ENCODE results near the gene CEP126. TPM values are rescaled to one million over a fixed set of nuclear protein-coding genes. Genes with fewer than 3 reads are reported as not detected.

CEP126 gene
- total RNA-seq, 1 donor from 2014 or later = 0.53 TPM

DNA sequence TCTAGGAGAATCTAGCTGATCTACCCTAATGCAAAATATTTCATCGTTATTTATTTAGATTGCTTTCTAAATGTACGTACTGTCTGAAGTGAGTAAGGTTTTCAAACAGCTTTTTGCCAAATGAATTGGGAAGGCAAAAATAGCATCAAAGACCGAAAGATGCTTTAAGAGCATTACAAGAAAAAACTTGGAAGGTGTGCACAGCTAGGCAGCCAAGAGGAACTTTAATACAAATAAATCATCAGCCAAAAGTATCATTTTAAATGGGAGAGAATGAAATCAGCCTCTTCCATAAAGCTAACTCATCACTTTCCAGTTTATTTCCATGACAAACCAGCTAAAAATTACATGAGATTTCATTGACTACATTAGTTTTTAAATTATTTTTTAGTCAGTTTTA is 102.2 kb downstream of the CEP126 start:
- DNase-seq (ENCODE audit: low read depth) (no peak), FAIRE-seq (no peak)
- Histone ChIP-seq H3K27me3 (ENCODE audit: control insufficient read depth, insufficient read depth, low read length) (no peaks in the 10 kb centered on the region), H3K36me3 (ENCODE audit: control insufficient read depth, insufficient read depth, low read length) (no peaks in the 10 kb centered on the region), H3K4me3 (ENCODE audit: low read depth, low read length) (no peak overlapping the region)
- TF ChIP-seq, protein P1, sequence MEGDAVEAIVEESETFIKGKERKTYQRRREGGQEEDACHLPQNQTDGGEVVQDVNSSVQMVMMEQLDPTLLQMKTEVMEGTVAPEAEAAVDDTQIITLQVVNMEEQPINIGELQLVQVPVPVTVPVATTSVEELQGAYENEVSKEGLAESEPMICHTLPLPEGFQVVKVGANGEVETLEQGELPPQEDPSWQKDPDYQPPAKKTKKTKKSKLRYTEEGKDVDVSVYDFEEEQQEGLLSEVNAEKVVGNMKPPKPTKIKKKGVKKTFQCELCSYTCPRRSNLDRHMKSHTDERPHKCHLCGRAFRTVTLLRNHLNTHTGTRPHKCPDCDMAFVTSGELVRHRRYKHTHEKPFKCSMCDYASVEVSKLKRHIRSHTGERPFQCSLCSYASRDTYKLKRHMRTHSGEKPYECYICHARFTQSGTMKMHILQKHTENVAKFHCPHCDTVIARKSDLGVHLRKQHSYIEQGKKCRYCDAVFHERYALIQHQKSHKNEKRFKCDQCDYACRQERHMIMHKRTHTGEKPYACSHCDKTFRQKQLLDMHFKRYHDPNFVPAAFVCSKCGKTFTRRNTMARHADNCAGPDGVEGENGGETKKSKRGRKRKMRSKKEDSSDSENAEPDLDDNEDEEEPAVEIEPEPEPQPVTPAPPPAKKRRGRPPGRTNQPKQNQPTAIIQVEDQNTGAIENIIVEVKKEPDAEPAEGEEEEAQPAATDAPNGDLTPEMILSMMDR (IDR thresholded peaks at IDR 0.05; ENCODE audit: insufficient read depth, low read length, severe bottlenecking) = no peak

DNA sequence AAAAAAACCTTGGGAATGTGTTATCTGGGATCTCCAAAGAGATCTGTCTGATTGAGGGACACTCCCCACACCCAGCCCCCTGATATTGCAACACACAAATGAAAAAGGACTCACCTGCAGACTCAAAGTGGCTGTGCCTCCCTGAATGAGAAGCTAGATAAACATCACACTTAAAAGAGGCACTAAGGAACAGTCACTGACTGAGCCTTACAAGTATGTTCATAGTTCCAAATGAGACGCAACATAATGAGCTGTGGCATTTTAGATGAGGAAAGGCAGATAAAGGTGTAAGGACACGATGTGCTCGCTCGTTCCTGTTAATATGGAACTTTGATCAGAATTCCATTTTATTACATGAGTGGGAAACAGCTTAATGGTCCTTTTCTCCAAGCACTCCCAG is 111.4 kb downstream of the CEP126 start:
- H3K4me3 ChIP-seq (ENCODE audit: low read depth, low read length) = no peak overlapping the region
- FAIRE-seq (no peak), DNase-seq (ENCODE audit: low read depth) (peak; percentile 34)
- TF ChIP-seq, protein P1 (IDR thresholded peaks at IDR 0.05; ENCODE audit: insufficient read depth, low read length, severe bottlenecking) = no peak
- no peaks in the 10 kb centered on the region for H3K27me3 ChIP-seq (ENCODE audit: control insufficient read depth, insufficient read depth, low read length)
- H3K36me3 ChIP-seq (ENCODE audit: control insufficient read depth, insufficient read depth, low read length) = no peaks in the 10 kb centered on the region

DNA sequence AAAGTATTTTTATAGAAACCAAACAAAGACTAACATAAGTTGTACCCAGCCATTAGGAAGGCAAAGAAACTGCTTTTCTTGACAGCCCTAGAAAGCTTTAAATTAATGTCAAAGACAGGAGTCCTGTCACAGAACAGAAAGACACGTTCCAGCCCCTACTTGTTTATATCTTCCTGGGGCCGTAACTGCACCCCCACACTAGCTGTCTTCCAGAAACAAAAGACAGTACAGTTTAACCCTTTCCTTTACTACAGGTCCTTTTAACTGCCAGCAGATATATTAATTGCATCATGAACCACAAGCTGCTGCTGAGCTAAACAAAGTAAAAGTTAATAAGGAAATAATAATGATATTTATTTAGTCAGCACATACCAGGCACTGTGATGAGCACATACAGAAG is 112.1 kb downstream of the CEP126 start:
- FAIRE-seq (no peak), DNase-seq (ENCODE audit: low read depth) (peak; percentile 5)
- Histone ChIP-seq H3K36me3 (ENCODE audit: control insufficient read depth, insufficient read depth, low read length) (no peaks in the 10 kb centered on the region), H3K4me3 (ENCODE audit: low read depth, low read length) (no peak overlapping the region), H3K27me3 (ENCODE audit: control insufficient read depth, insufficient read depth, low read length) (no peaks in the 10 kb centered on the region)
- TF ChIP-seq, protein P1 (IDR thresholded peaks at IDR 0.05; ENCODE audit: insufficient read depth, low read length, severe bottlenecking) = no peak

DNA sequence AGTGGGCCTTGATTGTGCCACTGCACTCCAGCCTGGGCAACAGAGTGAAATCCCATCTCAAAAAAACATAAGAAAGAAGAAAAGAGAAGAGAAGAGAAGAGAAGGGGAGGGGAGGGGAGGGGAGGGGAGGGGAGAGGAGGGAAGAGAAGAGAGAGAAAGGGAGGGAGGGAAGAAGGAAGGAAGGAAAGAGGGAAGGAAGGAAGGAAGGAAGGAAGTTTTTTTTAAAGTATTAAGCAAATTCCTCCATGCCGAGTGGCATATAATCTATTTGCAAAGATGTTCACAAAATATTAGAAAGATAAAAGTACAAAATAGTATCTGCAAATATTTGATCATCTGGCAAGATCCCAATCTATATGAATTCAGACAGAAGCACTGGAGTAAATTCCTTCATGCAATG is 121.9 kb downstream of the CEP126 start:
- no peak for DNase-seq (ENCODE audit: low read depth)
- Histone ChIP-seq H3K36me3 (ENCODE audit: control insufficient read depth, insufficient read depth, low read length) (no peaks in the 10 kb centered on the region), H3K27me3 (ENCODE audit: control insufficient read depth, insufficient read depth, low read length) (no peaks in the 10 kb centered on the region), H3K4me3 (ENCODE audit: low read depth, low read length) (no peak overlapping the region)
- TF ChIP-seq, protein P1 (IDR thresholded peaks at IDR 0.05; ENCODE audit: insufficient read depth, low read length, severe bottlenecking) = no peak
- FAIRE-seq = no peak

DNA sequence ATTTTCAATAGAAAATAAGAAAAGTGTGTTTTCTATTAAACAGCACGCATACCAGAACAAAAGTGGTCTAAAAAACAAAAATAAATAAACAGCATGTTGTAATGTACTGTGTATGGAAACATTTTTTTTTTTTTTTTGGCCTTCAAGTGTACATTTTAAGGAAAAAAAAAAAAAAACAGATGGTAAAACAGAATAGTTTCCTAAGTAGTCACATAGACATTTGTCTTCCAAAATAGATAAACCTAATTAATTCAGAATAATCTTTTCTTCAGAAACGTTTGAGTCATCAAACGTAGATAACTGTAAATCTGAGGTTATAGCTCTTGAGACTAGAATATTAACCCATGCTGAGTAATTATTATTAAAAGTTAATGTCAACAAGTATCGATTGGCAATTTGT is 132.0 kb downstream of the CEP126 start:
- Histone ChIP-seq H3K4me3 (ENCODE audit: low read depth, low read length) (peak overlapping the region; percentile 67), H3K27me3 (ENCODE audit: control insufficient read depth, insufficient read depth, low read length) (no peaks in the 10 kb centered on the region), H3K36me3 (ENCODE audit: control insufficient read depth, insufficient read depth, low read length) (no peaks in the 10 kb centered on the region)
- no peak for FAIRE-seq
- TF ChIP-seq, protein P1 (IDR thresholded peaks at IDR 0.05; ENCODE audit: insufficient read depth, low read length, severe bottlenecking) = no peak
- DNase-seq (ENCODE audit: low read depth) = no peak

DNA sequence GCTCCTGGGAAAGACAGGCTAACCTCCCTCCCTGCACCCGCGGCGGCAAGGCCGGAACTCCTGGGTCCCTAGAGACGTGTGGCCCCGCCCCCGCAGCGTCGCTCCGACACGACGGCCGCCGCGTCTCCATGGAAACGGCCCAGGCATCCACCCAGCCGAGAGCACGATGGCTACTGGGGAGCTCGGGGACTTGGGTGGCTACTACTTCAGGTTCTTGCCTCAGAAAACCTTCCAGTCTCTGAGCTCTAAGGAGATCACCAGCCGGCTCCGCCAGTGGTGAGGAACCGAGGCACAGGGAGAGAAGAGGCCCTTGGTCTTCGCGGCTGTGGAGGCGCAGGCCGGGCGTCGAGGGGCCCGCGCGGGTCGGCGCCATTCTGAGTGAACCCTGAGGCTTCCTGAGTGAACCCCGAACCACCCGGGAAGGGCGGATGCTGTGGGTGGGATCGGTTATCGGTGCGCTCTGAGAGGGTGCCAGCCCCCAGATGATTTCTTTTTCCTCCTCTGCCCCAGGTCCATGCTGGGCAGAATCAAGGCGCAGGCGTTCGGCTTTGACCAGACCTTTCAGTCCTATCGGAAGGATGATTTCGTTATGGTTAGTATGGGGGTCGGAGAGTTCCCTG is 132.6 kb downstream of the CEP126 start, which contains the start of gene CFAP300:
Gene CFAP300, plus strand, starts transcription at position 133 of the 620 bp plus-strand sequence. Its CDS starts 34 bp downstream, at position 167.
- Histone ChIP-seq H3K4me3 (ENCODE audit: low read depth, low read length) (peak within 1 kb of the TSS; percentile 67), H3K27me3 (ENCODE audit: control insufficient read depth, insufficient read depth, low read length) (no peaks in the 10 kb centered on the region), H3K36me3 (ENCODE audit: control insufficient read depth, insufficient read depth, low read length) (no peaks in the 10 kb centered on the region)
- TF ChIP-seq, protein P1 (IDR thresholded peaks at IDR 0.05; ENCODE audit: insufficient read depth, low read length, severe bottlenecking) = no peak
- no peak for FAIRE-seq
- peak; percentile 26 for DNase-seq (ENCODE audit: low read depth)
